HepG2 (cell line): ENCODE data around the gene MRPL38. TPM values are rescaled to one million over a fixed set of nuclear protein-coding genes. Genes with fewer than 3 reads are reported as not detected.
A peak's percentile ranks its signal among the peaks of the same experiment; 100 is the strongest.

Experiments used
- ARNT2 ChIP-seq: sonication (generic); formaldehyde crosslinking; IDR thresholded peaks from 2 replicates; pipeline ENCODE4 v1.8.0; 2022; ENCODE audit warnings: mild to moderate bottlenecking, low read depth, missing genetic modification reagents, moderate library complexity
- ATF7-NPFF ChIP-seq: sonication (generic); formaldehyde crosslinking; IDR thresholded peaks from 2 replicates; pipeline ENCODE4 v1.8.1; 2023; ENCODE audit warnings: mild to moderate bottlenecking, low read depth, missing genetic modification reagents, moderate library complexity
- CREBL2 ChIP-seq: sonication (generic); formaldehyde crosslinking; IDR thresholded peaks from 2 replicates; pipeline ENCODE4 v1.8.1; 2023; ENCODE audit warnings: missing genetic modification reagents, mild to moderate bottlenecking, borderline replicate concordance
- EEA1 ChIP-seq: sonication (generic); formaldehyde crosslinking; IDR thresholded peaks from 2 replicates; pipeline ENCODE4 v1.5.1; 2020; ENCODE audit warnings: mild to moderate bottlenecking, missing genetic modification reagents, borderline replicate concordance
- IRX3 ChIP-seq: sonication (generic); formaldehyde crosslinking; IDR thresholded peaks from 2 replicates; pipeline ENCODE4 v1.8.1; 2023; ENCODE audit warnings: mild to moderate bottlenecking, low read depth, missing genetic modification reagents, borderline replicate concordance
- KMT2A ChIP-seq: sonication (generic); formaldehyde crosslinking; IDR thresholded peaks from 2 replicates; pipeline ENCODE4 v1.4.0; 2020; ENCODE audit warnings: missing genetic modification reagents
- MED13 ChIP-seq: sonication (generic); formaldehyde crosslinking; IDR thresholded peaks from 2 replicates; pipeline ENCODE4 v1.5.0; 2020; ENCODE audit warnings: missing genetic modification reagents
- NR2C2 ChIP-seq: sonication (generic); formaldehyde crosslinking; IDR thresholded peaks from 2 replicates; pipeline ENCODE4 v1.4.0; 2020; ENCODE audit warnings: missing genetic modification reagents, mild to moderate bottlenecking, moderate library complexity, borderline replicate concordance
- RARG ChIP-seq: sonication (generic); formaldehyde crosslinking; IDR thresholded peaks from 2 replicates; pipeline ENCODE4 v1.4.0; 2020; ENCODE audit warnings: low read depth, mild to moderate bottlenecking, missing genetic modification reagents
- SKIL ChIP-seq: sonication (generic); formaldehyde crosslinking; IDR thresholded peaks from 2 replicates; pipeline ENCODE4 v1.8.0; 2022; ENCODE audit warnings: missing genetic modification reagents, mild to moderate bottlenecking, moderate library complexity, borderline replicate concordance
- TARDBP ChIP-seq: sonication (generic); formaldehyde crosslinking; IDR thresholded peaks from 2 replicates; pipeline ENCODE4 v1.8.0; 2022; ENCODE audit warnings: mild to moderate bottlenecking, missing genetic modification reagents
- YEATS4 ChIP-seq: sonication (generic); formaldehyde crosslinking; IDR thresholded peaks from 2 replicates; pipeline ENCODE4 v1.4.0; 2020; ENCODE audit warnings: missing genetic modification reagents, borderline replicate concordance
- ZMYM2 ChIP-seq: sonication (generic); formaldehyde crosslinking; IDR thresholded peaks from 2 replicates; pipeline ENCODE4 v1.8.0; 2022; ENCODE audit warnings: mild to moderate bottlenecking, missing genetic modification reagents
- ZNF224 ChIP-seq: sonication (generic); formaldehyde crosslinking; IDR thresholded peaks from 2 replicates; pipeline ENCODE4 v1.5.0; 2020; ENCODE audit warnings: mild to moderate bottlenecking, missing genetic modification reagents
- ZNF253 ChIP-seq: sonication (generic); formaldehyde crosslinking; IDR thresholded peaks from 2 replicates; pipeline ENCODE4 v1.8.0; 2022; ENCODE audit warnings: mild to moderate bottlenecking, missing genetic modification reagents, borderline replicate concordance
- ZNF615 ChIP-seq: sonication (generic); formaldehyde crosslinking; IDR thresholded peaks from 2 replicates; pipeline ENCODE4 v1.5.0; 2020; ENCODE audit warnings: mild to moderate bottlenecking, missing genetic modification reagents, borderline replicate concordance
- ZNF713 ChIP-seq: sonication (generic); formaldehyde crosslinking; IDR thresholded peaks from 2 replicates; pipeline ENCODE4 v1.4.0; 2020; ENCODE audit warnings: mild to moderate bottlenecking, missing genetic modification reagents
- ZNF740 ChIP-seq: sonication (generic); formaldehyde crosslinking; IDR thresholded peaks from 2 replicates; pipeline ENCODE4 v1.4.0; 2020; ENCODE audit warnings: missing genetic modification reagents
- ZNF775 ChIP-seq: sonication (generic); formaldehyde crosslinking; IDR thresholded peaks from 2 replicates; pipeline ENCODE4 v1.4.0; 2020; ENCODE audit warnings: missing genetic modification reagents, mild to moderate bottlenecking, moderate library complexity, borderline replicate concordance
- polyA plus RNA-seq, 8 experiments: library from polyadenylated mRNA; depleted of rRNA in 3 of 8; stranded (reverse) in 7 of 8; unstranded in 1 of 8; fragments of >200 nt; fragmentation: Illumina TruSeq in 4 of 8; extraction: Trizol in 4 of 8; gene quantifications; 2 replicates each; pipeline versions ENCODE4 v1.2.1 to v1.2.3, GENCODE V29; 2011 to 2016; ENCODE audit warnings: low read depth in 4 of 8, missing spikeins in 1 of 8, mixed read lengths in 1 of 8; ENCODE audit not compliant: insufficient read depth in 1 of 8
- total RNA-seq, 5 experiments: library from RNA; depleted of rRNA; stranded (reverse); fragments of >200 nt; fragmentation: Illumina TruSeq; extraction: Trizol; gene quantifications; 2 replicates each; pipeline ENCODE4 v1.2.3, GENCODE V29; 2016; ENCODE audit warnings: low read depth in 1 of 5
- TF ChIP-seq, protein P1 (sequence below): sonication (generic); formaldehyde crosslinking; IDR thresholded peaks from 2 replicates; pipeline ENCODE4 v1.5.0; 2020; ENCODE audit warnings: missing genetic modification reagents
- TF ChIP-seq, protein P2 (sequence below): IDR thresholded peaks from 2 replicates; pipeline ENCODE4 v1.6.1; 2018; ENCODE audit warnings: missing genetic modification reagents

The MRPL38 gene
- total and polyA plus RNA-seq, 2 of the 13 experiments (the other 11 are each of a cell fraction or from before 2014, with no cell fraction given), result 83.7 to 125 TPM

GRCh38 chr17:75896415-75897159, 8.1 kb downstream of the MRPL38 start, which contains the start of gene TRIM65 (continued):
- TF ChIP-seq, protein P1, sequence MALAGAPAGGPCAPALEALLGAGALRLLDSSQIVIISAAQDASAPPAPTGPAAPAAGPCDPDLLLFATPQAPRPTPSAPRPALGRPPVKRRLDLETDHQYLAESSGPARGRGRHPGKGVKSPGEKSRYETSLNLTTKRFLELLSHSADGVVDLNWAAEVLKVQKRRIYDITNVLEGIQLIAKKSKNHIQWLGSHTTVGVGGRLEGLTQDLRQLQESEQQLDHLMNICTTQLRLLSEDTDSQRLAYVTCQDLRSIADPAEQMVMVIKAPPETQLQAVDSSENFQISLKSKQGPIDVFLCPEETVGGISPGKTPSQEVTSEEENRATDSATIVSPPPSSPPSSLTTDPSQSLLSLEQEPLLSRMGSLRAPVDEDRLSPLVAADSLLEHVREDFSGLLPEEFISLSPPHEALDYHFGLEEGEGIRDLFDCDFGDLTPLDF (CRISPR knock-in tag), result 0 out of 2 replicates have a peak, but pooled peaks have one; percentile 56
- TF ChIP-seq TARDBP (CRISPR knock-in tag) (peak; percentile 67), ZNF713 (CRISPR knock-in tag) (0 out of 2 replicates have a peak, but pooled peaks have one; percentile 56), SKIL (peak; percentile 74), NR2C2 (CRISPR knock-in tag) (0 out of 2 replicates have a peak, but pooled peaks have one; percentile 51), ZMYM2 (CRISPR knock-in tag) (no peak), ZNF775 (CRISPR knock-in tag) (0 out of 2 replicates have a peak, but pooled peaks have one; percentile 45), ZNF253 (CRISPR knock-in tag) (0 out of 2 replicates have a peak, but pooled peaks have one; percentile 22), MED13 (peak; percentile 73; the same call in 1 of the 2 replicates), ARNT2 (CRISPR knock-in tag) (peak; percentile 81), IRX3 (CRISPR knock-in tag) (peak; percentile 84; the same call in 1 of the 2 replicates), ZNF615 (no peak), KMT2A (peak; percentile 57; the same call in 1 of the 2 replicates), RARG (CRISPR knock-in tag) (peak; percentile 33; the same call in 1 of the 2 replicates), ZNF224 (CRISPR knock-in tag) (no peak), EEA1 (peak; percentile 83; the same call in 1 of the 2 replicates), ZNF740 (CRISPR knock-in tag) (0 out of 2 replicates have a peak, but pooled peaks have one; percentile 12), YEATS4 (CRISPR knock-in tag) (peak; percentile 90), CREBL2 (CRISPR knock-in tag) (peak; percentile 93; the same call in 1 of the 2 replicates), ATF7-NPFF (CRISPR knock-in tag) (peak; percentile 63; the same call in 1 of the 2 replicates)
- TF ChIP-seq, protein P2, sequence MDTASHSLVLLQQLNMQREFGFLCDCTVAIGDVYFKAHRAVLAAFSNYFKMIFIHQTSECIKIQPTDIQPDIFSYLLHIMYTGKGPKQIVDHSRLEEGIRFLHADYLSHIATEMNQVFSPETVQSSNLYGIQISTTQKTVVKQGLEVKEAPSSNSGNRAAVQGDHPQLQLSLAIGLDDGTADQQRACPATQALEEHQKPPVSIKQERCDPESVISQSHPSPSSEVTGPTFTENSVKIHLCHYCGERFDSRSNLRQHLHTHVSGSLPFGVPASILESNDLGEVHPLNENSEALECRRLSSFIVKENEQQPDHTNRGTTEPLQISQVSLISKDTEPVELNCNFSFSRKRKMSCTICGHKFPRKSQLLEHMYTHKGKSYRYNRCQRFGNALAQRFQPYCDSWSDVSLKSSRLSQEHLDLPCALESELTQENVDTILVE, result peak; percentile 54; the same call in 1 of the 2 replicates
